HepG2 (cell line): Measurements from ENCODE around the gene SLC25A25. TPM values are rescaled to one million over a fixed set of nuclear protein-coding genes. Genes with fewer than 3 reads are reported as not detected.

Experiments used
- AGO2 ChIP-seq: fragments of 200-400 bp; formaldehyde crosslinking; optimal IDR thresholded peaks from 2 replicates; pipeline ENCODE3; 2017; ENCODE audit warnings: mild to moderate bottlenecking, low read depth, low read length, moderate library complexity
- ATRX ChIP-seq: sonication (generic); formaldehyde crosslinking; IDR thresholded peaks from 2 replicates; pipeline ENCODE4 v1.4.0; 2020; ENCODE audit warnings: missing genetic modification reagents, borderline replicate concordance
- CHCHD3 ChIP-seq: sonication (generic); formaldehyde crosslinking; IDR thresholded peaks from 2 replicates; pipeline ENCODE4 v1.8.0; 2022; ENCODE audit warnings: mild to moderate bottlenecking, missing genetic modification reagents, moderate library complexity
- CREBL2 ChIP-seq: sonication (generic); formaldehyde crosslinking; IDR thresholded peaks from 2 replicates; pipeline ENCODE4 v1.8.1; 2023; ENCODE audit warnings: missing genetic modification reagents, mild to moderate bottlenecking, borderline replicate concordance
- DNMT1 ChIP-seq: sonication (generic); formaldehyde crosslinking; IDR thresholded peaks from 2 replicates; pipeline ENCODE4 v1.5.1; 2020; ENCODE audit warnings: mild to moderate bottlenecking, missing genetic modification reagents
- GLI4 ChIP-seq: sonication (generic); formaldehyde crosslinking; IDR thresholded peaks from 2 replicates; pipeline ENCODE4 v1.5.1; 2020; ENCODE audit warnings: missing genetic modification reagents, mild to moderate bottlenecking, moderate library complexity, borderline replicate concordance
- GTF3A ChIP-seq: sonication (generic); formaldehyde crosslinking; conservative IDR thresholded peaks from 2 replicates; pipeline ENCODE4 v1.4.0; 2020; ENCODE audit warnings: mild to moderate bottlenecking, missing genetic modification reagents
- JUNB ChIP-seq: sonication (generic); formaldehyde crosslinking; IDR thresholded peaks from 2 replicates; pipeline ENCODE4 v1.8.0; 2022; ENCODE audit warnings: missing genetic modification reagents, mild to moderate bottlenecking, borderline replicate concordance
- MAX ChIP-seq: IDR thresholded peaks from 2 replicates; pipeline ENCODE4 v1.6.1; 2012; ENCODE audit warnings: inconsistent platforms
- MED13 ChIP-seq: sonication (generic); formaldehyde crosslinking; IDR thresholded peaks from 2 replicates; pipeline ENCODE4 v1.5.0; 2020; ENCODE audit warnings: missing genetic modification reagents
- MED8 ChIP-seq: sonication (generic); formaldehyde crosslinking; IDR thresholded peaks from 2 replicates; pipeline ENCODE4 v1.8.1; 2023; ENCODE audit warnings: mild to moderate bottlenecking, missing genetic modification reagents; ENCODE audit not compliant: insufficient replicate concordance
- MXD3 ChIP-seq: IDR thresholded peaks from 2 replicates; pipeline ENCODE4 v1.6.1; 2016; ENCODE audit warnings: mild to moderate bottlenecking, missing biosample characterization, missing genetic modification reagents
- MXI1 ChIP-seq: IDR thresholded peaks from 3 replicates; pipeline ENCODE4 v1.6.1; 2012; ENCODE audit warnings: low read depth, low read length, inconsistent platforms, borderline replicate concordance
- POGK ChIP-seq: sonication (generic); formaldehyde crosslinking; conservative IDR thresholded peaks from 2 replicates; pipeline ENCODE4 v1.8.0; 2022; ENCODE audit warnings: mild to moderate bottlenecking, moderate library complexity, missing genetic modification reagents
- PTBP1 ChIP-seq: fragments of 200-400 bp; formaldehyde crosslinking; IDR thresholded peaks from 2 replicates; pipeline ENCODE4 v1.6.1; 2018; ENCODE audit warnings: low read length, low read depth; ENCODE audit not compliant: poor library complexity, severe bottlenecking
- RARG ChIP-seq: sonication (generic); formaldehyde crosslinking; IDR thresholded peaks from 2 replicates; pipeline ENCODE4 v1.4.0; 2020; ENCODE audit warnings: low read depth, mild to moderate bottlenecking, missing genetic modification reagents
- SNRNP70 ChIP-seq: fragments of 200-400 bp; formaldehyde crosslinking; IDR thresholded peaks from 2 replicates; pipeline ENCODE4 v1.6.1; 2017; ENCODE audit warnings: mild to moderate bottlenecking, low read depth, low read length, moderate library complexity
- SP4 ChIP-seq: sonication (generic); formaldehyde crosslinking; IDR thresholded peaks from 2 replicates; pipeline ENCODE4 v1.8.1; 2023; ENCODE audit warnings: mild to moderate bottlenecking, missing genetic modification reagents
- TBL1XR1 ChIP-seq: fragments of 150-350 bp; IDR thresholded peaks from 2 replicates; pipeline ENCODE4 v1.6.1; 2014; ENCODE audit warnings: borderline replicate concordance, low read length; ENCODE audit not compliant: partially characterized antibody
- TCF12 ChIP-seq, 2 experiments: fragments of 450-650 bp in 1 of 2; sonication (generic) in 1 of 2; formaldehyde crosslinking in 1 of 2; IDR thresholded peaks; 2 replicates each; pipeline versions ENCODE4 v1.6.1 to v1.8.0; 2017 to 2022; ENCODE audit warnings: antibody characterized with exemption in 1 of 2, mild to moderate bottlenecking in 1 of 2, missing genetic modification reagents in 1 of 2, moderate library complexity in 1 of 2
- TMF1 ChIP-seq: sonication (generic); formaldehyde crosslinking; IDR thresholded peaks from 2 replicates; pipeline ENCODE4 v1.8.1; 2022; ENCODE audit warnings: low read depth, missing genetic modification reagents
- TP53 ChIP-seq: sonication (generic); formaldehyde crosslinking; conservative IDR thresholded peaks from 2 replicates; pipeline ENCODE4 v1.4.0; 2020; ENCODE audit warnings: missing genetic modification reagents
- ZNF136 ChIP-seq: sonication (generic); formaldehyde crosslinking; IDR thresholded peaks from 2 replicates; pipeline ENCODE4 v1.8.1; 2022; ENCODE audit warnings: low read depth, mild to moderate bottlenecking, moderate library complexity, missing genetic modification reagents
- ZNF224 ChIP-seq: sonication (generic); formaldehyde crosslinking; IDR thresholded peaks from 2 replicates; pipeline ENCODE4 v1.5.0; 2020; ENCODE audit warnings: mild to moderate bottlenecking, missing genetic modification reagents
- ZNF414 ChIP-seq: sonication (generic); formaldehyde crosslinking; IDR thresholded peaks from 2 replicates; pipeline ENCODE4 v1.5.0; 2020; ENCODE audit warnings: missing genetic modification reagents
- ZNF598 ChIP-seq: sonication (generic); formaldehyde crosslinking; IDR thresholded peaks from 2 replicates; pipeline ENCODE4 v1.5.1; 2020; ENCODE audit warnings: mild to moderate bottlenecking, missing genetic modification reagents, borderline replicate concordance
- ZNF747 ChIP-seq: sonication (generic); formaldehyde crosslinking; IDR thresholded peaks from 2 replicates; pipeline ENCODE4 v1.8.1; 2023; ENCODE audit warnings: missing genetic modification reagents, mild to moderate bottlenecking, borderline replicate concordance
- ZSCAN9 ChIP-seq: IDR thresholded peaks from 2 replicates; pipeline ENCODE4 v1.6.1; 2016; ENCODE audit warnings: borderline replicate concordance
- polyA plus RNA-seq, 8 experiments: library from polyadenylated mRNA; depleted of rRNA in 3 of 8; stranded (reverse) in 7 of 8; unstranded in 1 of 8; fragments of >200 nt; fragmentation: Illumina TruSeq in 4 of 8; extraction: Trizol in 4 of 8; gene quantifications; 2 replicates each; pipeline versions ENCODE4 v1.2.1 to v1.2.3, GENCODE V29; 2011 to 2016; ENCODE audit warnings: low read depth in 4 of 8, missing spikeins in 1 of 8, mixed read lengths in 1 of 8; ENCODE audit not compliant: insufficient read depth in 1 of 8
- total RNA-seq, 5 experiments: library from RNA; depleted of rRNA; stranded (reverse); fragments of >200 nt; fragmentation: Illumina TruSeq; extraction: Trizol; gene quantifications; 2 replicates each; pipeline ENCODE4 v1.2.3, GENCODE V29; 2016; ENCODE audit warnings: low read depth in 1 of 5

SLC25A25 gene
- total and polyA plus RNA-seq, 2 of the 13 experiments (the other 11 are each of a cell fraction or from before 2014, with no cell fraction given): 10.5 to 24.8 TPM

- TF ChIP-seq ATRX (no peak), ZSCAN9 (no peak), MXD3 (CRISPR knock-in tag) (no peak), MAX (no peak), MED13 (CRISPR knock-in tag) (no peak), ZNF747 (no peak), JUNB (CRISPR knock-in tag) (no peak), ZNF224 (CRISPR knock-in tag) (no peak), MED8 (CRISPR knock-in tag) (no peak), GTF3A (CRISPR knock-in tag) (no peak), SNRNP70 (no peak), TP53 (no peak), GLI4 (CRISPR knock-in tag) (no peak), ZNF414 (CRISPR knock-in tag) (no peak), MXI1 (no peak), DNMT1 (no peak), ZNF136 (CRISPR knock-in tag) (no peak), CHCHD3 (CRISPR knock-in tag) (no peak), AGO2 (no peak), SP4 (no peak), ZNF598 (CRISPR knock-in tag) (no peak), POGK (CRISPR knock-in tag) (no peak), TMF1 (CRISPR knock-in tag) (no peak), TBL1XR1 (peak; percentile 63), TCF12 (IDR thresholded peaks at IDR 0.05) (no peak), TCF12 (CRISPR knock-in tag; IDR thresholded peaks at IDR 0.05) (no peak), RARG (no peak), PTBP1 (no peak), CREBL2 (CRISPR knock-in tag) (no peak)
Observed at GRCh38 chr9:128073253-128073886, 5.3 kb downstream of the SLC25A25 start (continued).
